ENCODE data around the gene RAF1.
"Not testable (repeated sequence)": the region's sequence is repeated elsewhere in the genome, so short reads cannot be mapped to it uniquely, and the experiment has no call there.

RAF1 gene

DNA sequence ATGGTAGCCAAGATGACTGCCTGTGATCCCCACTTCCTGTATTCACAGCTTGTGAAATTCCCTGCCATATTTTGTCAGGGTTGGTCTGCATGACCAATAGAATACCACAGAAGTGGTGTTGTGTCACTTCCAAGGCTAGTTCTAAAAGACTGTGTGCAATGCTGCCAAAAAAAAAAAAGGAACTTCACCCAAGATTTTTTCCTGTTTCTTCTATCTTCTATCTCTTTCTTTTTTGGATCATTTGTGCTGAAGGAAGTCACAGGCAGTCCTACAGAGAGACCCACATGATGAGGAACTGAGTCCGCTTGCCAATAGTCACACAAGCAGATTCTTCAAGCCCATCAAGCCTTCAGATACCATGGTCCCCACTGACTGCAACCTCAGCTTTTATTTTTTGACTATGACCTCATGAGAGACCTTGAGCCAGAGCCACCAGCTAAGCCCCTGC is 18.1 kb upstream of the RAF1 start:
- no peak for DNase-seq (ENCODE audit: extremely low read depth, insufficient read length)
- no peak for TF ChIP-seq CTCF (IDR thresholded peaks at IDR 0.05; ENCODE audit: insufficient read depth, low read length, poor library complexity, severe bottlenecking)
- no peaks in the 10 kb centered on the region for H3K36me3 ChIP-seq (ENCODE audit: control insufficient read depth, insufficient read depth, low read length)
- H3K27me3 ChIP-seq (replicated peaks; ENCODE audit: control insufficient read depth, insufficient read depth, low read length): no peaks in the 10 kb centered on the region
- no peak overlapping the region for H3K4me3 ChIP-seq (replicated peaks; ENCODE audit: low read depth, low read length)

GRCh38 chr3:12681089-12681942 is 17.4 kb upstream of the RAF1 start:
- TF ChIP-seq CTCF (IDR thresholded peaks at IDR 0.05; ENCODE audit: insufficient read depth, low read length, poor library complexity, severe bottlenecking): no peak
- H3K4me3 ChIP-seq (replicated peaks; ENCODE audit: low read depth, low read length): no peak overlapping the region
- H3K36me3 ChIP-seq (ENCODE audit: control insufficient read depth, insufficient read depth, low read length): no peaks in the 10 kb centered on the region
- H3K27me3 ChIP-seq (replicated peaks; ENCODE audit: control insufficient read depth, insufficient read depth, low read length): no peaks in the 10 kb centered on the region
- DNase-seq (ENCODE audit: extremely low read depth, insufficient read length): no peak

DNA sequence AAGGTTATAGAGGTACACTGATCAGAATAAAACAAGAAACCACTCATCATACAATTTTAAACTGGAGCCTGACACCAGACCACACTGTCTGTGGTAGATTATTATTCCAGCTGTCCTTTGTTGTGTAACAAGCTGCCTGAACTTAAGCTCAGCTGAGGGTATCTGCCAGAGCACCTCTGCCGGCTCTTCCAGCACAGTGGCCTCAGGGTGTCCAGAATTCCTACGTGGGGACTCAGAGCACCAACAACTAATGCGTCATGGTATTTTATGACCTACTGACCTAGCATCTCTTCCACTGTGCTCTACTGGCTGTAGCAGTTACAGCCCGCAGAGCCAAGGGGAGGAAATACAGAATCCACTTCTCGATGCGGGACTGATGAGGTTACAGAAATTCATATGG is 15.6 kb upstream of the RAF1 start:
- Histone ChIP-seq H3K27me3 (replicated peaks; ENCODE audit: control insufficient read depth, insufficient read depth, low read length) (no peaks in the 10 kb centered on the region), H3K4me3 (replicated peaks; ENCODE audit: low read depth, low read length) (no peak overlapping the region), H3K36me3 (ENCODE audit: control insufficient read depth, insufficient read depth, low read length) (no peaks in the 10 kb centered on the region)
- no peak for DNase-seq (ENCODE audit: extremely low read depth, insufficient read length)
- TF ChIP-seq CTCF (IDR thresholded peaks at IDR 0.05; ENCODE audit: insufficient read depth, low read length, poor library complexity, severe bottlenecking): no peak

DNA sequence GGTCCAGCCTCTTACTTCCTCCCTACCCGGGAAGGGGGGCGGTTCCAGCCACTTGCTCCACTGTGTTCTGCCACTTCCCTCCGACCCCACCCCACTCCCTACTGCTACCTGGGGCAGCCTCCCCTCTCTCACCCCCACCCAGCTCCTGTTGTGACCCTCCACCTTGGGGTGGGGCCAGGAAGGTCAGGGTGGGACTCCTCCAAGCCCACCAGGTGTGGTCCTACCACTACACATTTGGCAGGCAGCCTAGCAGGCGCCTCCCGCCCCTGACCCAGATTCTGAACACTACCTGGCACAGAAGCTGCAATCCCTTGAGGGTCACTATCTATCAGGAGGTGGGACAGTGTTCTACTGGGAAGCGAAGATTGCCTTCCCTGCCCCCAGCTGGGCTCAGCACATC is 13.7 kb upstream of the RAF1 start:
- Histone ChIP-seq H3K36me3 (ENCODE audit: control insufficient read depth, insufficient read depth, low read length) (no peaks in the 10 kb centered on the region), H3K27me3 (replicated peaks; ENCODE audit: control insufficient read depth, insufficient read depth, low read length) (no peaks in the 10 kb centered on the region), H3K4me3 (replicated peaks; ENCODE audit: low read depth, low read length) (no peak overlapping the region)
- DNase-seq (ENCODE audit: extremely low read depth, insufficient read length): no peak
- no peak for TF ChIP-seq CTCF (IDR thresholded peaks at IDR 0.05; ENCODE audit: insufficient read depth, low read length, poor library complexity, severe bottlenecking)

- no peak for TF ChIP-seq CTCF (IDR thresholded peaks at IDR 0.05; ENCODE audit: insufficient read depth, low read length, poor library complexity, severe bottlenecking)
- no peak for DNase-seq (ENCODE audit: extremely low read depth, insufficient read length)
- no peaks in the 10 kb centered on the region for H3K27me3 ChIP-seq (replicated peaks; ENCODE audit: control insufficient read depth, insufficient read depth, low read length)
- no peaks in the 10 kb centered on the region for H3K36me3 ChIP-seq (ENCODE audit: control insufficient read depth, insufficient read depth, low read length)
- no peak overlapping the region for H3K4me3 ChIP-seq (replicated peaks; ENCODE audit: low read depth, low read length)
These were observed 11.3 kb upstream of the RAF1 start for GRCh38 chr3:12675115-12675810.

GRCh38 chr3:12673956-12674736 is 10.2 kb upstream of the RAF1 start:
- H3K4me3 ChIP-seq (replicated peaks; ENCODE audit: low read depth, low read length); DNase-seq (ENCODE audit: extremely low read depth, insufficient read length); H3K36me3 ChIP-seq (ENCODE audit: control insufficient read depth, insufficient read depth, low read length); H3K27me3 ChIP-seq (replicated peaks; ENCODE audit: control insufficient read depth, insufficient read depth, low read length): not testable (repeated sequence)

Measured in GM06990 (cell line).